ENCODE data around the gene RNF224. TPM values are rescaled to one million over a fixed set of nuclear protein-coding genes. Genes with fewer than 3 reads are reported as not detected.

RNF224 gene
- total and polyA plus RNA-seq, 2 experiments from 2014 or later: 0.63 TPM; not detected in 1

- Mint-ChIP-seq H3K27ac (no peak overlapping the region), H3K9me3 (no peaks in the 10 kb centered on the region), H3K4me1 (no peaks in the 10 kb centered on the region; the same call in 1 of the 3 replicates), H3K27me3 (ENCODE audit: insufficient read depth, low read depth, poor library complexity) (peaks cover 4% of the 10 kb centered on the region), H3K36me3 (ENCODE audit: low read depth) (peaks cover 21% of the 10 kb centered on the region), H3K4me3 (no peak overlapping the region)
- H4K20me1 ChIP-seq (replicated peaks; ENCODE audit: insufficient read depth): no peaks in the 10 kb centered on the region
- DNase-seq (ENCODE audit: low spot score): no peak
- no peaks in the 10 kb centered on the region for H3K9me2 ChIP-seq (ENCODE audit: insufficient read depth)
- H3F3A ChIP-seq (replicated peaks; ENCODE audit: low read depth): peaks cover 7% of the 10 kb centered on the region; the same call in 1 of the 2 replicates
- no peaks in the 10 kb centered on the region for H3K27me3 ChIP-seq (ENCODE audit: insufficient read depth)
- no peak overlapping the region for H3K4me2 ChIP-seq
- H2AFZ ChIP-seq: no peak overlapping the region
- TF ChIP-seq EZH2phosphoT487 (IDR thresholded peaks at IDR 0.05; ENCODE audit: unreplicated experiment) (no peak), ZNF462 (CRISPR knock-in tag; IDR thresholded peaks at IDR 0.05) (no peak), CREB1 (CRISPR knock-in tag; IDR thresholded peaks at IDR 0.05; ENCODE audit: low read depth) (no peak), POLR2AphosphoS5 (IDR thresholded peaks at IDR 0.05; ENCODE audit: low read depth) (no peak), JUNB (IDR thresholded peaks at IDR 0.05; ENCODE audit: unreplicated experiment) (no peak), CTCF (conservative IDR thresholded peaks at IDR 0.05; ENCODE audit: low read depth in 2 of 2) (no peak), STAT1 (IDR thresholded peaks at IDR 0.05; ENCODE audit: unreplicated experiment) (no peak)
- H3K36me3 ChIP-seq (ENCODE audit: insufficient read depth): no peaks in the 10 kb centered on the region
- ATAC-seq: no peak
- H3K4me1 ChIP-seq (ENCODE audit: insufficient read depth): no peaks in the 10 kb centered on the region
- H3K79me2 ChIP-seq (replicated peaks; ENCODE audit: insufficient read depth): no peaks in the 10 kb centered on the region
- H3K27ac ChIP-seq (ENCODE audit: low read depth): no peak overlapping the region
- H3K4me3 ChIP-seq: no peak overlapping the region
These were observed 48.2 kb upstream of the RNF224 start for GRCh38 chr9:137178939-137179630.
